ENCODE results near the gene DOHH.

Gene DOHH

DNA sequence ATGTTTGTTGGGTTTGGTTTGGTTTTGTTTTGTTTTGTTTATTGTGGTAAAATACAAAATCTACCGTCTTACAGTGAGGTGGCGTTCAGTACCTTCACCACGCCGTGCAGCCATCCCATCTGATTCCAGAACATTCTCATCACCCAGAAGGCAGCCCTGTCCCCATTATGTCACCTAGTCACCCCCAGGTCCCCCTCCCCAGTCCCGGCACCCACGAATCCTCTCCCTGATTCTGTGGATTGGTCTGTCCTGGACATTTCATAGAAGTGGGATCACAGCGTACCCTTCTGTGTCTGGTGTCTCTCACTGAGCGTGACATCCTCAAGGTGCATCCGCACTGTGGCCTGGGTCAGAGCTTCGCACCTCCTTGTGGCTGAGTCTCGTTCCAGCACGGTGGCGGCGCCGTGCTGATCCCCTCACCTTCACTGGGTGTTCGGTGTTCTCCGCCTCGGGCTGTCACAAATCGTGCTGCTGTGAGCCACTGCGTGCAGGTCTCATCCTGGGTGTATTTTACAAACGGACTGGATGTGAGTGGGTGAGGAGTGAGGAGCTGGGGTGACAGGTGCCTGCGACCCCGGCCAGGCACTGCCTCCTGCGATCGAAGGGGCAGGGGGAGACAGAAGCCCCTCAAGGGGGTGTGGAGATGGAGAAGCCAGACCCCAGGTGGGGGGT lies 37.9 kb upstream of the DOHH start:
- H3K4me3 ChIP-seq (replicated peaks; ENCODE audit: low read depth, low read length): no peak overlapping the region
- no peak for DNase-seq (ENCODE audit: extremely low read depth, low read depth)
- TF ChIP-seq, protein P1, sequence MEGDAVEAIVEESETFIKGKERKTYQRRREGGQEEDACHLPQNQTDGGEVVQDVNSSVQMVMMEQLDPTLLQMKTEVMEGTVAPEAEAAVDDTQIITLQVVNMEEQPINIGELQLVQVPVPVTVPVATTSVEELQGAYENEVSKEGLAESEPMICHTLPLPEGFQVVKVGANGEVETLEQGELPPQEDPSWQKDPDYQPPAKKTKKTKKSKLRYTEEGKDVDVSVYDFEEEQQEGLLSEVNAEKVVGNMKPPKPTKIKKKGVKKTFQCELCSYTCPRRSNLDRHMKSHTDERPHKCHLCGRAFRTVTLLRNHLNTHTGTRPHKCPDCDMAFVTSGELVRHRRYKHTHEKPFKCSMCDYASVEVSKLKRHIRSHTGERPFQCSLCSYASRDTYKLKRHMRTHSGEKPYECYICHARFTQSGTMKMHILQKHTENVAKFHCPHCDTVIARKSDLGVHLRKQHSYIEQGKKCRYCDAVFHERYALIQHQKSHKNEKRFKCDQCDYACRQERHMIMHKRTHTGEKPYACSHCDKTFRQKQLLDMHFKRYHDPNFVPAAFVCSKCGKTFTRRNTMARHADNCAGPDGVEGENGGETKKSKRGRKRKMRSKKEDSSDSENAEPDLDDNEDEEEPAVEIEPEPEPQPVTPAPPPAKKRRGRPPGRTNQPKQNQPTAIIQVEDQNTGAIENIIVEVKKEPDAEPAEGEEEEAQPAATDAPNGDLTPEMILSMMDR (IDR thresholded peaks at IDR 0.05; ENCODE audit: low read depth, low read length, missing control alignments): no peak

GRCh38 chr19:3537438-3538240 lies 37.2 kb upstream of the DOHH start:
- H3K4me3 ChIP-seq (replicated peaks; ENCODE audit: low read depth, low read length): no peak overlapping the region
- TF ChIP-seq, protein P1 (IDR thresholded peaks at IDR 0.05; ENCODE audit: low read depth, low read length, missing control alignments): no peak
- DNase-seq (ENCODE audit: extremely low read depth, low read depth): no peak

- no peak for DNase-seq (ENCODE audit: extremely low read depth, low read depth)
- TF ChIP-seq, protein P1 (IDR thresholded peaks at IDR 0.05; ENCODE audit: low read depth, low read length, missing control alignments): no peak
- H3K4me3 ChIP-seq (replicated peaks; ENCODE audit: low read depth, low read length): no peak overlapping the region
Measured at GRCh38 chr19:3537101-3537437, 36.6 kb upstream of the DOHH start.

DNA sequence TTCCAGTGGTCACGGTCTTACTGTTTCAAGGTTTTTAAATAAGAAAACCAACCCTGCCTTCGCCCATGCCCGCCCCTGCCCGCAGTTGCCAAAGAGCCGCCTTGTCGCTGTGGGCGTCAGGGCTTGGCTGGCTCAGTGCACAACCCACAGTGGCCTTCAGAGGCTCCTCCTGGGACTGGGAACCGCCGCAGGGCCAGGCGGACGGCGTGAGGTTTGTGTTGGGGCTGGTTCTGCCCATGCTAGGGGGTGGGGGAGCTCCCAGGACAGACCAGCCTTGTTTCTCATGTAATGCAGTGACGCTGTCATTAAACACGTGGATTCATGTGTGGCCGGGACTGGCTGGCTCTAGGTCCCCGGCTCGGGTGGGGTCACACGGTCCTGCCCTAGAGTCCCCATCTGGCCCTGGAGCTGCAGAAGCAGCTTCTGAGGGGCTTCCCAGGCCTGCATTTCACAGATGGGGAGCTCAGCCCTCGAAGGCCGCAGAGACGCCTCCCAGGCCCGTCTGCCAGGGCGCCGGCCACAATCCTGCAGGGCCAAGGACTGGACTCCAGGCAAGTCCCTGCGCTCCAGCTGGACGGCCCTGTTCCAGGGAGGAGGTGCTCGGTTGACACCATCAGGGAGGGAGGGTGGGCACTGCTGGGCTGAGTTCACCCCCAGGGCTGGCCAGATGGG lies 36.1 kb upstream of the DOHH start:
- no peak overlapping the region for H3K4me3 ChIP-seq (replicated peaks; ENCODE audit: low read depth, low read length)
- TF ChIP-seq, protein P1 (IDR thresholded peaks at IDR 0.05; ENCODE audit: low read depth, low read length, missing control alignments): no peak
- no peak for DNase-seq (ENCODE audit: extremely low read depth, low read depth)

DNA sequence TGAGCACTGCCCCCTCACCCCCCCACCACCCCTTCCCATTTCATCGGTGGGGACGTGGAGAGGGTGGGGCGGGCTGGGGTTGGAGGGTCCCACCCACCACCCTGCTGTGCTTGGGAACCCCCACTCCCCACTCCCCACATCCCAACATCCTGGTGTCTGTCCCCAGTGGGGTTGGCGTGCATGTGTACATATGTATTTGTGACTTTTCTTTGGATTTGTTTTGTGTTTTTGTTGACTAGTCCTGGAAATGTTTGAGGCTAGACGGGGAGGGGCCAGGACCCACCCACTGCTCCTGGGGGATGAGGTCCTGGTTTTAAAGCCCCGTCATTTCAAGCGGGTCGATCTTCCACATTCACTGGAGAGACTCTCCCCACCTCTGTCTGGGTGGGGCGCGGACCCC lies 35.5 kb upstream of the DOHH start:
- no peak for DNase-seq (ENCODE audit: extremely low read depth, low read depth)
- no peak overlapping the region for H3K4me3 ChIP-seq (replicated peaks; ENCODE audit: low read depth, low read length)
- TF ChIP-seq, protein P1 (IDR thresholded peaks at IDR 0.05; ENCODE audit: low read depth, low read length, missing control alignments): no peak

- no peak overlapping the region for H3K4me3 ChIP-seq (replicated peaks; ENCODE audit: low read depth, low read length)
- DNase-seq (ENCODE audit: extremely low read depth, low read depth): no peak
- TF ChIP-seq, protein P1 (IDR thresholded peaks at IDR 0.05; ENCODE audit: low read depth, low read length, missing control alignments): no peak
Measured at GRCh38 chr19:3535563-3535965, 35.1 kb upstream of the DOHH start.

Measured in HFF-Myc (cell line).